NCI-H748 (cell line): Measurements from ENCODE around the gene C1orf53.
"Not testable (repeated sequence)": the region's sequence is repeated elsewhere in the genome, so short reads cannot be mapped to it uniquely, and the experiment has no call there.

Source experiments
- DNase-seq: peaks from one replicate; lab custom pipeline; 2025; ENCODE audit not compliant: unreplicated experiment; lab: John Stamatoyannopoulos, UW

The C1orf53 gene

DNA sequence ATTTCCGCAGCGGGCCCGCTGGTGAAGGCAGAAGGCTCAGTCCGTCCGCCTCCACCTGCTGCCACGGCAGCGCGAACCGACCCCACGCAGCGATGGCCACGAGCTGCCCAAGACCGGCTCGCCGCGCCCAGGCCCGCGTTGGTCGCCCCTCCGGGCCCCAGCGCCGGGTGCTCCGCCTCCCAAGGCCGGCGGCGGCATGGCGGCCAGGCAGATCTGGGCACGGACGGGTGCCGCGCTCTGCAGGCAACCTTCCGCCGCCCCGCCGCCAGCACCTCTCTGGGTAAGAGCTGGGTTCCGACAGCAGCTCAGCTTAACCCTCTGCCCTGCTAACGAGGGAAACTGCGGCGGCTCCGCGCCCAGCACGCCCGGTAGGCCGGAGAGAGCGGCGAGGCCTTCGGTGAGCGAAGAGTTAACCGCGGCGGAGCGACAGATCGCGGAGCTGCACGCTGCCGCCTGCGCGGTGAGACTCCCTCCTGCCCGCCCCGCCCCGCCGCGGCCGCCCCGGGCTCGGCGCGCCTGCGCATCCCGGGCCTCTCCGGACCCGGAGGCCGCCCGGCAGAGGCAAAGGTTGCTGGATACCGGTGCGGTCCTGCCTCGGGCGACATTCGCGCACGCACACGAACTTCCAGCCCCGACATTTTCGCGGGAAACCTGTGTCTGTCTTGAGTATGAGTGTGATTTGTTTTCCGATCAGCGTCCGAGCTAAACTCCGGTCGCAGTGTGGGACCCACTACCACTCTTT lies at the start of gene C1orf53:
Gene C1orf53 (plus strand): TSS at position 177 of the 742 bp plus-strand sequence. CDS start 20 bp downstream, at position 197.
- DNase-seq, result peak; percentile 86

- not testable (repeated sequence) for DNase-seq
Measured at GRCh38 chr1:197855751-197856150, 46.7 kb upstream of the C1orf53 start.

DNA sequence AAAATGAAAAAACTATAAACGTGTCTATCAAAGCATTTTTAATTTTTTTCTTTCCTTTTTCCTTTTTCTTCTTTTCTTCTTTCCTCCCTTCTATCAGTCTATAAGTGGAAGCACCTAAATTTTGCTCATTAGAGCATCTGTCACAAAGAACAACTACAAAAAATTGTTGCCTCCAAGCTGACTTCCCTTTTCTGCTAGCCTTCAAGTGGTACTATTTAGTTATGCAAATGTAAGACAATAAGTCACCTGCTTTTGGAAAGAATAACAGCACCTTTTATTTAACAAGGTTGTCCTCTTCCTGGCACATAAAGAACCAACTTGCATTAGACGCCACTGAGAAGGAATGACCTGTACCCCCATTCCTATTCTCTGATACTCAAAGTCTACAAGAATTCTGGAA lies 45.0 kb upstream of the C1orf53 start:
- no peak for DNase-seq

DNA sequence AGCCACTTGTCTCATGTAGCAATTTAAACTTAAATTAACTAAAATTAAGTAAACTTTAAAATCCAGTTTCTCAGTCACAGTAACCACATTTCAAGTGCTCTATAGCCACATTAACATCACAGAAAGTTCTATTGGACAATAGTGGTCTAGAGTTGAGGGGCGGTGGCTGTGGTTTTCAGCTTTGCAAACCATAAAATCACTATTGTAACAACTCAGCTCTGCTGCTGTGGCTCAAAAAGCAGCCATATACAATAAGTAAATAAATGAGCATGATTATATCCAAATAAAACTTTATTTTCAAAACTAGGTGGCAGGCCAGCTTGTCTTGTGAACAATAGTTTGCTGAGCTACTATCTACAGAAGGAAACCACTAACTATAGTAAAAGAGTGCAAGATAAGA lies 43.4 kb upstream of the C1orf53 start:
- no peak for DNase-seq

- no peak for DNase-seq
Measured at GRCh38 chr1:197862221-197862620, 40.2 kb upstream of the C1orf53 start.

- DNase-seq, result no peak
Measured at GRCh38 chr1:197862671-197863070, 39.8 kb upstream of the C1orf53 start.

GRCh38 chr1:197865809-197866208 lies 36.6 kb upstream of the C1orf53 start:
- no peak for DNase-seq

DNA sequence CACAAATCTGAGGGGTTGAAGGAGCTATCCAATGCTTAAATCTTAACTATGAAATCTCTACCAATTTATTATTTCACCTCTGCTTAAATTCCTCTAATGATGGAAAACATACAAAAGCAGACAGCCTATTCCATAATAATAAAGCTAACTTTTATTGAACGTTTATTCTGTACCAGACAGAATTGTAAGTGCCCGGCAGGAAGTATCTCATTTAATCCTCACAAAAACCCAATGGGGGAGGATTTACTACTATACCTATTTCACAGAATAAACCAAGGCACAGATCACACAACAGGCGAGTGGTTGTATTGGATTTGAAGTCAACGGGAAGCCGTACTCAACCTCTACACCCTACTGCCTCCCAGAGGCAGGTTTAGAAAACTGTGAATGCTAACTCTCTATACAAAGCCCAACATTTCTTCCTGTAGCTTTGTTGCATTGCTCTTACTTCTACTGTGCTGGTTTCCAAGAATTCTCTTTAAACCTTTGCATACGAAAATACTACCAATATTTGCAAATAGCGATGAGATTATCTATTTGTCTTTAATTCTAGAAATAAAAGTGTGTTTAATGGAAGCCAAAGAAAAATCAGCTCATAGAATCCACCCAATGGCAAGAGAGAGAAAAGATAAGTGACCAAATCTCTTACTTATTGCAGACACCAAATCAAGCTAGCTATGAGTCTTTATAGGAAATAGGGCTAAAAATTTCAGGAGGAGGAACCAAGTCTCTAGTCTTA lies 33.5 kb upstream of the C1orf53 start:
- peak; percentile 65 for DNase-seq

DNA sequence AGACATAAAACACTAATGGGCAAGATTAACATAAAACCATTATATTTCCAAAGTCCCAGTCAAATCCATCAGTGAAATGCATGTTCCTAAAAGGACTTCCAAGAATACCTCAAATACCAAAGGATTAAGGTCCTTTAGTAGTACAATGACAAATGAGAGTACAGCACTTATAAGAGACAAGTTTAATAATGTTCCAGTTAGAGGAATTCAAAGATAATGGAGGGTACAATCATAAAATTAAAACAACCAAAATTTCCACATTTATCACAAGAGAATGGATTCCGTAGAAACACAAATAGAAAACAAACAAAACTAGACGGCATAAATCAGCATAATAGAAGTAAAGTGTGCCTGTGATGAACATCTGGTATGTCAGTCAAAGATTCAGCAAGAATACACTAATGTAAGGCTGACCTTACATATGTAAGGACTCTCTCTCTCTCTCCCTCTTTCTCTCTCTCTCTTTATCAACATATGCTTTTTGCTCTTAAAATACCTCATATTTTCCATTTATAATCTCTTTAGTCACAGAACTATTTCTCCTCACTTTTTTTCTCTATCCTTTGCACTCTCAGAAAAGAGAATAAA lies 32.8 kb upstream of the C1orf53 start:
- no peak for DNase-seq

DNA sequence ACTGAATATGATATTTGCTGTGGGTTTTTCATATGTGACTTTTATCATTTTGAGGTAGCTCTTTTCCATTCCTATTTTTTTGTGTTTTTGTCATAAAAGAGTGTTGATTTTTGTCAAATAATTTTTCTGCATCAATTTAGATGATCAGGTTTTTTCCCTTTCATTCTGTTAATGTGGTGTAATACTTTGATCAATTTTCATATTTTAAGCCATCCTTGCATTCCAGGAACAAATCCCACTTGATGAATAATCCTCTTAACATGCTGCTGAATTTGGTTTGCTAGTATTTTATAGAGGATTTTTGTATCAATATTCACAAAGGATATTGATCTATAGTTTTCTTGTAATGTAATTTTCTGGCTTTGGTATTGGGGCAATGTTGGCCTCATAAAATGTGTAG lies 25.5 kb upstream of the C1orf53 start:
- DNase-seq, result no peak

GRCh38 chr1:197880385-197880784 lies 22.0 kb upstream of the C1orf53 start:
- DNase-seq, result not testable (repeated sequence)

- not testable (repeated sequence) for DNase-seq
Measured at GRCh38 chr1:197882241-197882640, 20.2 kb upstream of the C1orf53 start.

- DNase-seq, result no peak
Measured at GRCh38 chr1:197884173-197884572, 18.3 kb upstream of the C1orf53 start.

GRCh38 chr1:197890936-197891335 lies 11.5 kb upstream of the C1orf53 start:
- no peak for DNase-seq

DNA sequence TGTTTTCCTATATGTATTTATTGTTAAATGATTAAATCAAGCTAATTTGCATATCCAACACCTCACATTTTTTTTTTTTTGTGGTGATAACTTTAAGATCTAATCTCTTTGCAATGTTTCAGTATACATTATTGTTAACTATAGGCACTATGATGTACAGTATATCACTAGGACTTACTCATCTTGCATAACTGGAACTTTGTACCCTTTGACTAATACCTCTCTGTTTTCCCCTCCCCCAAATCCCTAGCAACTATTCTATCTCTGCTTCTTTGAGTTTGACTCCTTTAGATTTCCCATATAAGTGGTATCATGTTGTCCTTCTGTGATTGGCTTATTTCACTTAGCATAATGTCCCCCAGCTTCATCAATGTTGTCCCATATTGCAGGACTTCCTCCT lies 9.7 kb upstream of the C1orf53 start:
- DNase-seq, result no peak

- no peak for DNase-seq
Measured at GRCh38 chr1:197896301-197896700, 6.1 kb upstream of the C1orf53 start.

DNA sequence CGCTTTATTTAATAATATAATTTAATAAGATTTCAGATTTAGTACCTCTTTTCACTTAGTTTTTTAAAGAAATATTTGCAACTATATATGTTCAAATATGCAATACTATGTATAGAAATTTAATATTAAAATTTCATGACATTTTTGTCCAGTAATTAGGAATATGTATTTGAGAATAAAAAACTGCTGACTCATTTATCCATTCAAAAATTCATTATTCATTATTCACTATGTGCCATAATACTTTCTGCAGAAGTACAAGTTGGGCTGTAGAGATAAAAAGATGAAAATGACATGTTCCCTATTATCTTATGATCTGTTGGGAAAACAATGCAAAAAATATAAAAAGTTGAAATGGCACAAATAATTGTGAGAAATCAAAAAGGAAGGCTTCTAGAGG lies 3.4 kb upstream of the C1orf53 start:
- DNase-seq, result no peak

DNA sequence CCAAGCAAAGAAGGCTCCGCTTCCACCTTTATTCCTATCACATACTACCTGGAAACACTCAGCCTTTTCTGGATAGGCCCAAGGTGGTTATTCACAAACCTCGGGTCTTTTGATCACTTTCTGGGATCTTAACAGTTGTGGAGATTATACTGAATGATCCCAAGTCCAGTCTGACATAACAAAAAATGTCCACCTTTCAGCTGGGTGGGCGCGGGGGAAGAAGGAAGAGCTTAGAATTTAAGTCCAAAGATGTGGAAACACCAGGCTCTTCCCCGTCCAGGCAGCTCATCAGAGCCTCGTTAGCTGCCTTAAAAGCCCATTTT lies 338 bp upstream of the C1orf53 start:
- DNase-seq, result no peak

GRCh38 chr1:197903196-197903514 lies 725 bp downstream of the C1orf53 start:
- DNase-seq, result no peak

DNA sequence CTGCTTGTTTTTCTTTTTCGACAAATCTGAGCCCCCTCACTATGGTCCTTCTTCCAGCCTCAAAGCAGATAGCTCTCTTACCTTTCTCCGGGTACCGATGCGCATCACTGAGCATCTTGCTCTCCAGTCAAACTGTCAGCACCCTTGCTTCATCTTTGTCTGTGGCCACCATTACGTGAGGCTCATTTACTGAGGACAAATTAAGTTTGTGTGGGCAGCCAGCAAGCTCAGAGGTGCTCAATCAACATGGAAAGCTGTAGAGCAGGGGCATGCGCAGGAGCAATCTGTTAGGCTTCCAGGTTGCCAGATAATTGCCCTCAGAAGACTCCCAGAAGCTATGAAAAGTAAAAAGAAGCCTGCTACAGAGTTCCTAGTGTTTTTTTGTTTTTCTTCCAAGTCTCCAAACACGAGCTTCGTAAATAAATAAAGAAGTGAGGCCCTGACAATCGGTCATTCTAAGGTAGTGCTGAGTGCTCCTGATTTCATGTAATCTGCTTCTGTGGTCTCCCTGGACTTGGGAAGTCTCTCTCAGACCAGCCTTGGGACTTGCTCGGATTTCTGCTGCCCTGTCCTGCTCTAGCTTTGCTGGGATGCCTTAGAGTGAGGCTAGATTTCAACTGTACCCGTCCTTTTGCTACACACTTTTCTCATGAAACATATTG lies 1.8 kb downstream of the C1orf53 start:
- DNase-seq, result no peak

- DNase-seq, result no peak
Measured at GRCh38 chr1:197905699-197906351, 3.4 kb downstream of the C1orf53 start.
